Measurements from ENCODE around the gene DYNLT1. TPM values are rescaled to one million over a fixed set of nuclear protein-coding genes. Genes with fewer than 3 reads are reported as not detected.

Gene DYNLT1

Small RNA genes lying within 50 kb of the gene (small RNA-seq; reads per million reads assigned to genes)
- gene MIR7161 (ENCODE audit: insufficient read depth): not detected
